Ishikawa (cell line): ENCODE measurements around the gene PTH2R.

Source experiments
- CEBPB ChIP-seq: IDR thresholded peaks from 2 replicates; pipeline ENCODE4 v1.6.1; 2012
- CREB1 ChIP-seq: IDR thresholded peaks from 2 replicates; pipeline ENCODE4 v1.6.1; 2012; ENCODE audit warnings: low read depth
- EGR1 ChIP-seq: IDR thresholded peaks from 2 replicates; pipeline ENCODE4 v1.6.1; 2012
- EP300 ChIP-seq: IDR thresholded peaks from 2 replicates; pipeline ENCODE4 v1.6.1; 2012; ENCODE audit warnings: borderline replicate concordance
- FOXM1 ChIP-seq: IDR thresholded peaks from 2 replicates; pipeline ENCODE4 v1.6.1; 2012; ENCODE audit warnings: low read depth, borderline replicate concordance
- NFIC ChIP-seq: IDR thresholded peaks from 2 replicates; pipeline ENCODE4 v1.6.1; 2012
- RAD21 ChIP-seq: IDR thresholded peaks from 2 replicates; pipeline ENCODE4 v1.6.1; 2012; ENCODE audit warnings: low read depth
- TAF1 ChIP-seq: IDR thresholded peaks from 2 replicates; pipeline ENCODE4 v1.6.1; 2012; ENCODE audit warnings: low read depth, mild to moderate bottlenecking
- TCF12 ChIP-seq: IDR thresholded peaks from 2 replicates; pipeline ENCODE4 v1.6.1; 2012; ENCODE audit warnings: low read depth
- TEAD4 ChIP-seq: IDR thresholded peaks from 2 replicates; pipeline ENCODE4 v1.6.1; 2012
- YY1 ChIP-seq: IDR thresholded peaks from 2 replicates; pipeline ENCODE4 v1.6.1; 2012; ENCODE audit warnings: low read depth
- ZBTB7A ChIP-seq: IDR thresholded peaks from 2 replicates; pipeline ENCODE4 v1.6.1; 2012; ENCODE audit warnings: low read depth
- TF ChIP-seq, protein P1 (sequence below): IDR thresholded peaks from 2 replicates; pipeline ENCODE4 v1.6.1; 2012
- TF ChIP-seq, protein P2 (sequence below): IDR thresholded peaks from 2 replicates; pipeline ENCODE4 v1.6.1; 2012; ENCODE audit warnings: low read depth, mild to moderate bottlenecking
- TF ChIP-seq, protein P3 (sequence below): IDR thresholded peaks from 2 replicates; pipeline ENCODE4 v1.6.1; 2012

Gene PTH2R

DNA sequence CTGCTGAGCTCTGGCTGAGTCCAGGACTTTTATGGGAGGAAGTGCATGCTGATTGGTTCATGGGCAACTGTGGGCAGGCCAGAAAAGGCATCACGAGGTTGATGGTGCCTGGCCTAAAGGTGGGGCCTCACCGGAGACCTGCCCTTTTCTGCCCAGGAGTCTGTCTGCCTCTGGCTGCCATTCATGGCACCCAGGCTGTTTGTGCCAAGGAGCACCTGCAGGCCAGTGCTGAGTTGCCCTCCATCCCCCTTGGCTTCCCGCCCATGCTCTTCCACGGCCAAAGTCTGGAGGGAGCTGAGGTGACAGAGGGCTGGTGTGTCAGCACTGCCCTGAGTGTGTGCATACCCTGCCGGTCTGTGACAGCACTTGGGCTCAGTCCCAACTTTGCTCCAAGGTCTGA is 123.2 kb downstream of the PTH2R start:
- TF ChIP-seq RAD21: no peak
- TF ChIP-seq, protein P1, sequence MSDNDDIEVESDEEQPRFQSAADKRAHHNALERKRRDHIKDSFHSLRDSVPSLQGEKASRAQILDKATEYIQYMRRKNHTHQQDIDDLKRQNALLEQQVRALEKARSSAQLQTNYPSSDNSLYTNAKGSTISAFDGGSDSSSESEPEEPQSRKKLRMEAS: no peak
- no peak for TF ChIP-seq NFIC
- no peak for TF ChIP-seq TEAD4
- TF ChIP-seq YY1: no peak

DNA sequence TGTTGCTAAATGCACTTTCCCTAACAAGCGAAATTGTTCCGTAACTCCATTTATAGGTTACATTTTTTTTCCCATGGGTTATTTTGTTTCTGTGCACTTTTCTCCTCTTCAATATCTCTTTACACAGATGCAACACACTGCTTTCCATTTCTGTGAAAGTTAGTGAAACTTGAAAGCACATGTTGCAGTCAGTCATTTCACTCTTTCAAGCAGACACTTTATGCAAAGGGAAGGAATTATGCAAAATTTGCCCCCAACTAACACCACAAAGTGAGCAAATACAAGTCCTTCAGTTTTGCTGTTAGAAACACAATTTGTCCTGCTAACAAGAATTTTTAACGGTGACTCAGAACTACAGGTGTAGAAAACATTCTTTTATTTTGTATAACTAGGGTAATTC is 124.8 kb downstream of the PTH2R start:
- TF ChIP-seq FOXM1 (no peak), CEBPB (no peak), EGR1 (no peak), EP300 (no peak), RAD21 (no peak), TEAD4 (no peak), YY1 (no peak), TAF1 (no peak), ZBTB7A (no peak)
- TF ChIP-seq, protein P2, sequence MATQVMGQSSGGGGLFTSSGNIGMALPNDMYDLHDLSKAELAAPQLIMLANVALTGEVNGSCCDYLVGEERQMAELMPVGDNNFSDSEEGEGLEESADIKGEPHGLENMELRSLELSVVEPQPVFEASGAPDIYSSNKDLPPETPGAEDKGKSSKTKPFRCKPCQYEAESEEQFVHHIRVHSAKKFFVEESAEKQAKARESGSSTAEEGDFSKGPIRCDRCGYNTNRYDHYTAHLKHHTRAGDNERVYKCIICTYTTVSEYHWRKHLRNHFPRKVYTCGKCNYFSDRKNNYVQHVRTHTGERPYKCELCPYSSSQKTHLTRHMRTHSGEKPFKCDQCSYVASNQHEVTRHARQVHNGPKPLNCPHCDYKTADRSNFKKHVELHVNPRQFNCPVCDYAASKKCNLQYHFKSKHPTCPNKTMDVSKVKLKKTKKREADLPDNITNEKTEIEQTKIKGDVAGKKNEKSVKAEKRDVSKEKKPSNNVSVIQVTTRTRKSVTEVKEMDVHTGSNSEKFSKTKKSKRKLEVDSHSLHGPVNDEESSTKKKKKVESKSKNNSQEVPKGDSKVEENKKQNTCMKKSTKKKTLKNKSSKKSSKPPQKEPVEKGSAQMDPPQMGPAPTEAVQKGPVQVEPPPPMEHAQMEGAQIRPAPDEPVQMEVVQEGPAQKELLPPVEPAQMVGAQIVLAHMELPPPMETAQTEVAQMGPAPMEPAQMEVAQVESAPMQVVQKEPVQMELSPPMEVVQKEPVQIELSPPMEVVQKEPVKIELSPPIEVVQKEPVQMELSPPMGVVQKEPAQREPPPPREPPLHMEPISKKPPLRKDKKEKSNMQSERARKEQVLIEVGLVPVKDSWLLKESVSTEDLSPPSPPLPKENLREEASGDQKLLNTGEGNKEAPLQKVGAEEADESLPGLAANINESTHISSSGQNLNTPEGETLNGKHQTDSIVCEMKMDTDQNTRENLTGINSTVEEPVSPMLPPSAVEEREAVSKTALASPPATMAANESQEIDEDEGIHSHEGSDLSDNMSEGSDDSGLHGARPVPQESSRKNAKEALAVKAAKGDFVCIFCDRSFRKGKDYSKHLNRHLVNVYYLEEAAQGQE: no peak
- TF ChIP-seq, protein P3, sequence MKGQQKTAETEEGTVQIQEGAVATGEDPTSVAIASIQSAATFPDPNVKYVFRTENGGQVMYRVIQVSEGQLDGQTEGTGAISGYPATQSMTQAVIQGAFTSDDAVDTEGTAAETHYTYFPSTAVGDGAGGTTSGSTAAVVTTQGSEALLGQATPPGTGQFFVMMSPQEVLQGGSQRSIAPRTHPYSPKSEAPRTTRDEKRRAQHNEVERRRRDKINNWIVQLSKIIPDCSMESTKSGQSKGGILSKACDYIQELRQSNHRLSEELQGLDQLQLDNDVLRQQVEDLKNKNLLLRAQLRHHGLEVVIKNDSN: no peak
- TF ChIP-seq, protein P1: no peak

DNA sequence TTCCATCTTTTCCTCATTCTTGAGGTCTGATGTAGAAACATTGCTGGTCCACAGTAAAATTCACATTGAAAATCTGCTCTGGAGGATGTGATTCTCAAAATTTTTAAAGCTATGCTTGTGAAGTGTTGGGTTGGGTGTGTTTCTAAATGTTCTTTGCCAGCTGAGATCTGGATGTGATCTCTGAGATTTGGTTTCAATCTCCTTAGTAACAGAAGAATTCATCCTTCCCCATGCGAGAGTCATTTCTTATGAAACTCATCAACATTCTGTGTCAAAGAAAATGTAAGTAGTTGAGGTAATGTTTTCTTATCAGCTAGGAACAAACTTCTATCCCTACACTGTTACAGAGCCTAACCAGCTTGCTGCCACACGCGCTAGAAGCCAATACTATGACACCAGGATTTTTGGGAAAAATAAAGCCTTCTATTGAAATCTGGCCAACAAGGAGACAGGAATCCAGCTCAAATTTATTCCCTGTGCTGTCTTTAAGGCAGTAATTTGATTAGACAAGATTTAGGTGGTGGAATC is 134.9 kb downstream of the PTH2R start:
- TF ChIP-seq ZBTB7A: no peak
- TF ChIP-seq, protein P2: no peak
- no peak for TF ChIP-seq CREB1
- TF ChIP-seq TAF1: no peak
- TF ChIP-seq TEAD4: no peak
- TF ChIP-seq, protein P3: no peak
- TF ChIP-seq, protein P1: no peak
- no peak for TF ChIP-seq YY1
- no peak for TF ChIP-seq NFIC
- no peak for TF ChIP-seq CEBPB
- no peak for TF ChIP-seq EGR1
- TF ChIP-seq RAD21: no peak
- no peak for TF ChIP-seq EP300
- no peak for TF ChIP-seq FOXM1
- no peak for TF ChIP-seq TCF12

DNA sequence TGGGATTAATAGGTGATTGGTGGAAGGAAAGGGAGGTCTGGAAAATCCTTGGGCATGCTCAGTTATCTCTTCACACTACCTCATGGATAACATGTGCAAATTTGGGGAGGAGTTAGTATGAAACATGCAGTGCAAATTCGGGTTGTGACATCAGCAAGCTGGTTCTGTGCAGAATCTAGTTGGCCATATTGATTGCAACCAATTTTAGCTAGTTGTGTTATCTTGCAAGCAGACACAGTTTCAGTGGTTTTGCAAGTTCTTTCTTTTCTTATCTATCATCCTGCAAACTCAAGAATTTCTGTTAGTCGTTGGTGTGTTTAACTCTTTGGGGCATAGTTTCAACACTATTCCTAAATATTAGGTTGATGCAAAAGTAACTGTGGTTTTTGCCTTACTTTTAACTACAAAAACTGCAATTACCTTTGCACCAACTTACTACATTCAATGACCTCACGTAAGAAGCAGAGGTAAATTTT is 135.4 kb downstream of the PTH2R start:
- TF ChIP-seq CEBPB (no peak), RAD21 (no peak), ZBTB7A (no peak), NFIC (no peak), TAF1 (no peak), EGR1 (no peak), TEAD4 (no peak), CREB1 (no peak), FOXM1 (no peak), YY1 (no peak)
- TF ChIP-seq, protein P1: no peak
- TF ChIP-seq, protein P3: no peak

DNA sequence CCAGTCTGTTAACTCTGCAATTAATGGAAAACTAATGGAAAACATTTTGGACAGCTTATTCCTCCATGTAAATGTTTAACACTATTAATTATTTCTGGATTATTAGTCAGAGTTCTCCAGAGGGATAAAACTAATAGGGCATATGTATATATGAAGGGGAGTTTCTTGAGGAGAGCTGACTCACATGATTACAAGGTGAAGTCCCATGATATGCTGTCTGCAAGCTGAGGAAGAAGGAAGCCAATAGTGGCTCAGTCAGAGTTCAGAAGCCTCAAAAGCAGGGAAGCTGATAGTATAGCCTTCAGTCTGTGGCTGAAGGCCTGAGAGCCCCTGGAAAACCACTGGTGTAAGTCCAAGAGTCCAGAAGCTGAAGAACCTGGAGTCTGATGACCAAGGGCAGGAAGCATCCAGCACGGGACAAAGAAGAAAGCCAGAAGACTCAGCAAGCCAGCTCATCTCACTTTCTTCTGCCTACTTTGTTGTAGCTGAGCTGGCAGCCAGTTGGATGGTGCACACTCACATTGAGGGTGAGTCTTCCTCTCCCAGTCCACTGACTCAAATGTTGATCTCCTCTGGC is 136.0 kb downstream of the PTH2R start:
- TF ChIP-seq FOXM1 (no peak), EGR1 (no peak), EP300 (no peak), RAD21 (no peak), CEBPB (no peak)
- TF ChIP-seq, protein P1: no peak
- TF ChIP-seq, protein P2: no peak
- TF ChIP-seq, protein P3: no peak
